ENCODE measurements around the gene LAMC1. TPM values are rescaled to one million over a fixed set of nuclear protein-coding genes. Genes with fewer than 3 reads are reported as not detected.

LAMC1 gene
- total RNA-seq, 1 donor from 2014 or later, result 164 TPM

GRCh38 chr1:183150445-183150844 is 127.2 kb downstream of the LAMC1 start:
- Mint-ChIP-seq H3K27ac (no peak overlapping the region), H3K4me3 (no peak overlapping the region), H3K27me3 (no peaks in the 10 kb centered on the region), H3K9me3 (no peaks in the 10 kb centered on the region), H3K36me3 (no peaks in the 10 kb centered on the region), H3K4me1 (ENCODE audit: unreplicated experiment) (peaks cover 7% of the 10 kb centered on the region)
- TF ChIP-seq, protein P1, sequence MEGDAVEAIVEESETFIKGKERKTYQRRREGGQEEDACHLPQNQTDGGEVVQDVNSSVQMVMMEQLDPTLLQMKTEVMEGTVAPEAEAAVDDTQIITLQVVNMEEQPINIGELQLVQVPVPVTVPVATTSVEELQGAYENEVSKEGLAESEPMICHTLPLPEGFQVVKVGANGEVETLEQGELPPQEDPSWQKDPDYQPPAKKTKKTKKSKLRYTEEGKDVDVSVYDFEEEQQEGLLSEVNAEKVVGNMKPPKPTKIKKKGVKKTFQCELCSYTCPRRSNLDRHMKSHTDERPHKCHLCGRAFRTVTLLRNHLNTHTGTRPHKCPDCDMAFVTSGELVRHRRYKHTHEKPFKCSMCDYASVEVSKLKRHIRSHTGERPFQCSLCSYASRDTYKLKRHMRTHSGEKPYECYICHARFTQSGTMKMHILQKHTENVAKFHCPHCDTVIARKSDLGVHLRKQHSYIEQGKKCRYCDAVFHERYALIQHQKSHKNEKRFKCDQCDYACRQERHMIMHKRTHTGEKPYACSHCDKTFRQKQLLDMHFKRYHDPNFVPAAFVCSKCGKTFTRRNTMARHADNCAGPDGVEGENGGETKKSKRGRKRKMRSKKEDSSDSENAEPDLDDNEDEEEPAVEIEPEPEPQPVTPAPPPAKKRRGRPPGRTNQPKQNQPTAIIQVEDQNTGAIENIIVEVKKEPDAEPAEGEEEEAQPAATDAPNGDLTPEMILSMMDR (conservative IDR thresholded peaks at IDR 0.05), result no peak
- DNase-seq (ENCODE audit: extremely low spot score, unreplicated experiment), result no peak

- H3K36me3 Mint-ChIP-seq, result no peaks in the 10 kb centered on the region
- no peak overlapping the region for H3K4me3 Mint-ChIP-seq
- TF ChIP-seq, protein P1 (conservative IDR thresholded peaks at IDR 0.05), result no peak
- no peak overlapping the region for H3K27ac Mint-ChIP-seq
- DNase-seq (ENCODE audit: extremely low spot score, unreplicated experiment), result no peak
- no peaks in the 10 kb centered on the region for H3K9me3 Mint-ChIP-seq
- H3K27me3 Mint-ChIP-seq, result no peaks in the 10 kb centered on the region
- peaks cover 7% of the 10 kb centered on the region for H3K4me1 Mint-ChIP-seq (ENCODE audit: unreplicated experiment)
Observed at GRCh38 chr1:183152180-183152579, 129.0 kb downstream of the LAMC1 start.

- H3K36me3 Mint-ChIP-seq, result peaks cover 3% of the 10 kb centered on the region
- DNase-seq (ENCODE audit: extremely low spot score, unreplicated experiment), result no peak
- H3K4me1 Mint-ChIP-seq (ENCODE audit: unreplicated experiment), result peaks cover 10% of the 10 kb centered on the region
- H3K9me3 Mint-ChIP-seq, result peaks cover 4% of the 10 kb centered on the region
- no peak overlapping the region for H3K27ac Mint-ChIP-seq
- H3K4me3 Mint-ChIP-seq, result no peak overlapping the region
- H3K27me3 Mint-ChIP-seq, result peaks cover 2% of the 10 kb centered on the region
- TF ChIP-seq, protein P1 (conservative IDR thresholded peaks at IDR 0.05), result no peak
Observed at GRCh38 chr1:183155939-183156338, 132.7 kb downstream of the LAMC1 start.

DNA sequence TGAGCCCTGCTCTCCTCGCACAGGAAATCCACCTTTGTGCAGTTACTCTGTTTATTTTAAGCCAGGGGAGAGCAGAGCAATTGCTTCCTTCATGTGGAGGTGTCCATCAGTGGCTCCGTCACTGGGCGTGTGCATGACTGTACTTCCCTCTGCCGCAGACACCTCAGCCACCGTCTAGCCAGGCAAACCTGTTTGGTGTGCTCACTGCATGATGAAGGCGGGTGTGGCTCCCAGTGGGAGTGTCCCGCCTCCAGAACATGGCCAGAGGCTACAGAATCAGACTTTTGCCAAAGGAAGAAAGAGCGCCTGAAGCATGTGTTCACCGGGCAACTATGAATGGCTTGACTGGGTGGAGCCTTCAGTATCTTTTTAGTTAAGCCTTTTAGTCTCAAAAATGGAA is 136.7 kb downstream of the LAMC1 start:
- Mint-ChIP-seq H3K36me3 (peaks cover 3% of the 10 kb centered on the region), H3K4me3 (peak overlapping the region; percentile 72), H3K4me1 (ENCODE audit: unreplicated experiment) (peaks cover 10% of the 10 kb centered on the region), H3K27me3 (peaks cover 2% of the 10 kb centered on the region), H3K27ac (peak overlapping the region; percentile 97), H3K9me3 (peaks cover 4% of the 10 kb centered on the region)
- peak; percentile 76 for DNase-seq (ENCODE audit: extremely low spot score, unreplicated experiment)
- TF ChIP-seq, protein P1 (conservative IDR thresholded peaks at IDR 0.05), result no peak

DNA sequence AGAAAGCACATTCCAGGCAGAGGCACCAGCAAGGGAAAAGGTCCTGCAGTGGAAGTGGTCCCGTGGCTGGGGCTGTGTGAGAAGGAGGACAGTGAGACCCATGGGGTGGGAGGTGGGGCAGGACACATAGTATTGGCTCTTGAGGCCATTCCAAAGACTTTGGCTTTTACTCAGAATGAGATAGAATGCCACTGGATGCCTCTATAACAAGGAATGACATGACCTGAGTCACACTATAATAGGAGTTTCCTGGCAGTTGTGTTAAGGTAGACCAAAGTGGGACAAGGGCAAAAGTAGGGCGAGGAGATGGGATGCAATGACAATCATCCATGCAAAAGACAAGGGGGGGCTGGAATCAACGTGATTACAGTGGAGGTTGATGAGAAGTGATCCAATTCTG is 138.2 kb downstream of the LAMC1 start:
- H3K27me3 Mint-ChIP-seq, result peaks cover 2% of the 10 kb centered on the region
- H3K4me3 Mint-ChIP-seq, result no peak overlapping the region
- DNase-seq (ENCODE audit: extremely low spot score, unreplicated experiment), result no peak
- H3K4me1 Mint-ChIP-seq (ENCODE audit: unreplicated experiment), result peaks cover 19% of the 10 kb centered on the region
- H3K27ac Mint-ChIP-seq, result no peak overlapping the region
- peaks cover 4% of the 10 kb centered on the region for H3K9me3 Mint-ChIP-seq
- H3K36me3 Mint-ChIP-seq, result peaks cover 3% of the 10 kb centered on the region
- TF ChIP-seq, protein P1 (conservative IDR thresholded peaks at IDR 0.05), result no peak

DNA sequence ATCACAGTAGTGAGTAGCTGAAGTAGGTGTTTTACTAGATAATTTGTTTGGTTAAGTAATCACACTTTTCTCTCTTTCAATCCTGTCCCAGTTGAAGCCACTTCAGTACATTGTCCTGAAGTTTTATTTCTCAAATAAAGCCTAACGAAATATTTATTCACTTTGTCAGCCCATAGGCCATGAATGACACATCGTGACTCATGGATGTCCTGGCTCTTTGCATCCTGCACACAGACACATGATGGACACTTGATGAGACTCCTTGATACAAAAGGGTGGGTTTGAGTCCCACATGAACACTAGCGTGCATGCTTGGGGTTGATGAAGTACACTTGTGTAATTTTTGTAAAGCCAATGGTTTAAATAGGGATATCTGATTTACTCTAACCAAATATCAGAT is 140.1 kb downstream of the LAMC1 start:
- DNase-seq (ENCODE audit: extremely low spot score, unreplicated experiment), result no peak
- Mint-ChIP-seq H3K4me1 (ENCODE audit: unreplicated experiment) (peaks cover 26% of the 10 kb centered on the region), H3K36me3 (peaks cover 3% of the 10 kb centered on the region), H3K27ac (no peak overlapping the region), H3K4me3 (no peak overlapping the region), H3K27me3 (peaks cover 2% of the 10 kb centered on the region), H3K9me3 (peaks cover 4% of the 10 kb centered on the region)
- TF ChIP-seq, protein P1 (conservative IDR thresholded peaks at IDR 0.05), result no peak
